C4-2B (cell line): ENCODE results near the gene MAN1A2.

ENCODE experiments used
- H3K27ac ChIP-seq: fragments of 450-650 bp; 2 replicates; pipeline ENCODE4 v1.5.1; 2017
- CTCF ChIP-seq: fragments of 450-650 bp; conservative IDR thresholded peaks from 2 replicates; pipeline ENCODE4 v1.5.1; 2017; ENCODE audit warnings: mild to moderate bottlenecking
- ZFX ChIP-seq: fragments of 450-650 bp; IDR thresholded peaks from 2 replicates; pipeline ENCODE4 v1.6.1; 2017

MAN1A2 gene

DNA sequence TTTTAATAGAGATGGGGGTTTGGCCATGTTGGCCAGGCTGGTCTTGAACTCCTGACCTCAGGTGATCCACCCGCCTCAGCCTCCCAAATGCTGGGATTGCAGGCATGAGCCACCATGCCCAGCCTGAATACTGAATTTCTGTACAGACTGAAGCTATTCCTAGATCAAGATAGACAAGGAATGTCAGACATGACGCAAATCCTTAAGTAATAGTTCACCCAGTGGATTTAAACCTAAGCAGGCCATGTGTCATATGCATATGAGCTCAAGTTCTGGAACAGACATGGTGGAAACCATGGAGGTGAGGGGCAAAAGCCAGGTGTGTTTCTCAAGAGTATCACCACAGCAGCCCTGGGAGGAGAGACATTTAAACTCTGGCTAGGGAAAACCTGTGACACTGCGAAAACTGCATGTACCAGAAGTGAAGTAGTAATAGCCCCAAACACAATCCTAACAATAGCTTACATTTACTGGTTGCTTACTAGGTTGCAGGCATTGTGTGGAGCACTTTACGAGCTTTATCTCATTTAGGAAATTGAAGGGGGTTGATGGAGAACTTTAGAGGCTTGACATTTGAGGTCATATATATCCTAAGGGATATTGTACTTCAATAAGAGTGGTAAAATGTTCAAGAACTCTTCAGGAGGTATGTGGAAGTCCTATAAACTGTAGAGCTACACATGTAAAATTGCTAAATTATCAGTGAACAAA is 31.7 kb upstream of the MAN1A2 start:
- H3K27ac ChIP-seq = no peak overlapping the region
- TF ChIP-seq CTCF (no peak), ZFX (no peak)

GRCh38 chr1:117336088-117336817 is 31.0 kb upstream of the MAN1A2 start:
- H3K27ac ChIP-seq = no peak overlapping the region
- TF ChIP-seq CTCF = no peak
- TF ChIP-seq ZFX = no peak

DNA sequence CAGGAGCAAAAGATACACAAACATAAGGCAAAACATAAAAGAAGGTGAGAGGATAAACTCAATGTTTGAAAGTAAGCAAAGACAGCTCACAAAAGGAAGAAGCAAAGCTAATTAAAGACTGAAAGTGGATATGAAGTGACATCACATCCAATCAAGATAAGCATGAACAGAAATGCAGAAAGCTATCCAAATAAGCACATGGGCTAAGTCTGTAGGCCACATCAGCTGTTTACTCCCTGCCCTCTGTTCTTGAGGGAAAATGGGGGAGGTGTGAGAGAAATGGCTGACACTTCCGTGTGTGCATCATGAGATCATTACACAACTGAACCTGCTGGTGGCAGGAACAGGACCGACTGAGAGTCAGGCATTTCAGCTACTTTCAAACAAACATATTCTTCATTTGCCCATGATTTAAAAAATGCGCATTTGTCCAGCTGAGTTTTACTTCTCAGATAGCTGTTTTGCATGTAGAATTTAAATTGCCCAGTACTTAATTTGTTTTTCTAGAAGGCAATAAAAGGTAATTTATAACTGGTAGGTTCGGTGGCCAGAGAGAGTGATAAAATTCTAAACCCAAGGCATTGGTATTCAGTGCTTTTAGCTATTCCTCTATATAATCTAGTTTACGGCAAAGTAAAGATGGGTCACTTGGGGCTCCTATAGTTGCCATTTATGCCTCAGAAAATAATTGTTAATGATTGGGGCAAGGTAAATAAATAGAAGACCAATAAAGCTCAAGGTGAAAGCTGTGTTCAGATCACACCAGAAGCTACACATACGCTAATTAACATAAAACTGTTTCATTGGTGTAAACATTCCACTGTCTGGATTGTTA is 27.2 kb upstream of the MAN1A2 start:
- peak; percentile 18 for TF ChIP-seq CTCF
- no peak for TF ChIP-seq ZFX
- no peak overlapping the region for H3K27ac ChIP-seq

GRCh38 chr1:117341123-117341522 is 26.1 kb upstream of the MAN1A2 start:
- TF ChIP-seq CTCF (no peak), ZFX (no peak)
- no peak overlapping the region for H3K27ac ChIP-seq

- no peak overlapping the region for H3K27ac ChIP-seq
- TF ChIP-seq ZFX = no peak
- TF ChIP-seq CTCF = no peak
These were observed 24.9 kb upstream of the MAN1A2 start for GRCh38 chr1:117342397-117342796.

GRCh38 chr1:117346206-117346928 is 20.9 kb upstream of the MAN1A2 start:
- no peak overlapping the region for H3K27ac ChIP-seq
- no peak for TF ChIP-seq CTCF
